Activated T-helper 2 cell treated with anti-CD3 and anti-CD28 coated beads, Interferon-gamma antibody, Interleukin-2, Interleukin-4, amounts not matched to agents 10 μg/mL and 5 μg/mL and 100 μg/mL, durations not matched to agents 14 hours and 24 hours and 36 hours (primary cell): ENCODE data around the gene BRCA1. TPM values are rescaled to one million over a fixed set of nuclear protein-coding genes. Genes with fewer than 3 reads are reported as not detected.

ENCODE experiments used
- DNase-seq: peaks from one replicate; pipeline ENCODE4 v3.0.0; 2021; ENCODE audit warnings: low spot score
- H3K27ac Mint-ChIP-seq: one replicate; pipeline ENCODE4 v1.8.0; 2021; ENCODE audit warnings: mixed read lengths
- H3K27me3 Mint-ChIP-seq: one replicate; pipeline ENCODE4 v1.8.0; 2021; ENCODE audit warnings: low read depth, mixed read lengths
- H3K36me3 Mint-ChIP-seq: one replicate; pipeline ENCODE4 v1.8.0; 2021; ENCODE audit warnings: low read depth, mixed read lengths
- H3K4me1 Mint-ChIP-seq: one replicate; pipeline ENCODE4 v1.8.0; 2021; ENCODE audit warnings: low read depth, mixed read lengths
- H3K4me3 Mint-ChIP-seq: one replicate; pipeline ENCODE4 v1.8.0; 2021; ENCODE audit warnings: low read depth, mild to moderate bottlenecking, moderate library complexity, mixed read lengths
- H3K9me3 Mint-ChIP-seq: one replicate; pipeline ENCODE4 v1.8.0; 2021; ENCODE audit warnings: mixed read lengths
- intact Hi-C: fragments of 100-400 bp; cut with micrococcal nuclease; formaldehyde crosslinking; loops from one replicate; pipeline ENCODE4 v1.15.1; 2023
- total RNA-seq: library from RNA; stranded (reverse); gene quantifications from 2 replicates; pipeline ENCODE4 v1.2.3, GENCODE V29; 2022

The BRCA1 gene
- total RNA-seq, 1 donor from 2014 or later, result 68.3 TPM

GRCh38 chr17:43021741-43022512, 103.2 kb downstream of the BRCA1 start, which contains the start of gene VAT1:
Gene VAT1 (minus strand): TSS chr17:43022385. CDS start chr17:43022322, 63 bp downstream.
- Mint-ChIP-seq H3K4me1 (peaks cover 26% of the 10 kb centered on the region), H3K27me3 (peaks cover 11% of the 10 kb centered on the region), H3K36me3 (no peaks in the 10 kb centered on the region), H3K9me3 (no peaks in the 10 kb centered on the region), H3K4me3 (peak within 1 kb of the TSS; percentile 82), H3K27ac (no peak within 1 kb of the TSS)
- intact Hi-C loops, result loop anchor here (5.0 kb wide), 3 partner anchors 150 to 460 kb away; partner anchors contain the start of genes DHX8 and NBR1
- DNase-seq, result peak; percentile 49

DNA sequence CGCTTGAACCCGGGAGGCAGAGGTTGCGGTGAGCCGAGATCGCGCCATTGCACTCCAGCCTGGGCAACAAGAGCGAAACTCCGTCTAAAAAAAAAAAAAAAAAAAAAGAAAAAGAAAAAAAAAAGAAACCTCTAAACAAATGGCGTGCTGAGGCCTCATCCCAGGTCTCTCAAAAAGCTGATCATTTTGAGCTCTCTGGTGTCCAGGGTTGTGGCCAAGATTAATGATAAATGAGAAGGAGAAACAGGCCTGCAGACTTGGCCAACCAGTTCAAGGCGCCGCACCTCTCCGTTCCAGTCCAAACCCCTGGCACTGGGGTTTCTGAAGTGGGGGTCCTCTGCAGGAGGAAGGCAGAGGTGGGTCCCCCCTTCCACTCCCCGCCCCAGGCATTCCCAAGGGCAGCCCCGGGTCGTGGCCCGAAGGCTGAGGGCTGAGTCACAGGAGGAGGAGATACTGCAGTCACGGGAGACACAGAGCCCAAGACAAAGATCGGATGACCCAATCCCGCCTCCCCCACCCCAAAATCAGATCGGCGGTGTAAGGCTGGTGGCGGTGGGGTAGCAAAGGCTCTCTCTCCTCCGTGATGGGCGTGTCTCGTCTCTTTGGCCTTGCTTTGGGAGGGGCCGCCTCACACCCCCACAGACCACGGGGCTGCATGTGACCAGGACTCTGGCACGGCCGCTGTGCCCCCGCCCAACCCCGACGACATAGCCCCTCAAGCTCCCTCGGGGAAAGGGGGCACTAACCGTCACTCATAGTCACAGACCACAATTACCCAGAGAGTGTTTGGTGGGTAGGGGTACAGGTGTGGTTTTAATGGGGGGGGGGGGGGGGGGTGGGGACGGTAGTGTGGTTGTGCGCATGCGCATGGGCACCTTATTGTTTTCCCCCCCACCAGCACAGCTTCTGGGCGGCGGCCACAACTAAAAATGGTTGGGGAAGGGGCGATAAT, 104.1 kb downstream of the BRCA1 start:
- H3K9me3 Mint-ChIP-seq, result no peaks in the 10 kb centered on the region
- peaks cover 26% of the 10 kb centered on the region for H3K4me1 Mint-ChIP-seq
- H3K27me3 Mint-ChIP-seq, result peaks cover 10% of the 10 kb centered on the region
- intact Hi-C loops, result loop anchor here (5.0 kb wide), 3 partner anchors 151 to 461 kb away; partner anchors contain the start of genes DHX8 and NBR1
- H3K4me3 Mint-ChIP-seq, result peak overlapping the region; percentile 82
- H3K36me3 Mint-ChIP-seq, result no peaks in the 10 kb centered on the region
- no peak overlapping the region for H3K27ac Mint-ChIP-seq
- DNase-seq, result no peak

GRCh38 chr17:43020030-43020621, 105.0 kb downstream of the BRCA1 start:
- peaks cover 26% of the 10 kb centered on the region for H3K4me1 Mint-ChIP-seq
- peaks cover 3% of the 10 kb centered on the region for H3K36me3 Mint-ChIP-seq
- H3K27ac Mint-ChIP-seq, result no peak overlapping the region
- H3K9me3 Mint-ChIP-seq, result no peaks in the 10 kb centered on the region
- DNase-seq, result no peak
- H3K4me3 Mint-ChIP-seq, result peak overlapping the region; percentile 52
- intact Hi-C loops, result loop anchor here (5.0 kb wide), 3 partner anchors 152 to 462 kb away; partner anchors contain the start of genes DHX8 and NBR1
- H3K27me3 Mint-ChIP-seq, result peaks cover 7% of the 10 kb centered on the region

DNA sequence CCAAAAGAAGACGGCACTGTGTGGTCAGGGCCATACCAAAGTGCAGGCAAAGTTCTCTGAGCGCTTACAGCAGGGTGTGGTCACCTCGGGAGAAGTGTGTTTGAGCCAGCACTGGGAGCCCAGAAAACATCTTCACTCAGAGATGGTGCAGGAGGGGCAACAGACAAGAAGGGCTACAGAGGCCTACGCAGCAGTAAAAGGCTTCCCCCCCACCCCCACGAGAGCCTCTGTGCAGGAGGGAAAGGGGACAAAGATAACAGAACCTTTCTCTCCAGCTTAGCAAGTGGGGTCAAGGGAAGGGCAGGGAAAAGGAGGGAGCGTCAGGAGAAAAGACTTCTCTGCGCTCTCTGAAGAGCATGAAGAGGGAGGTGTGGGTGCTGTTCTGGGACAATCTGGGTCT, 105.7 kb downstream of the BRCA1 start:
- no peak overlapping the region for H3K27ac Mint-ChIP-seq
- peak overlapping the region; percentile 52 for H3K4me3 Mint-ChIP-seq
- DNase-seq, result no peak
- H3K4me1 Mint-ChIP-seq, result peaks cover 21% of the 10 kb centered on the region
- intact Hi-C loops, result no loop called here
- H3K9me3 Mint-ChIP-seq, result no peaks in the 10 kb centered on the region
- H3K36me3 Mint-ChIP-seq, result peaks cover 10% of the 10 kb centered on the region
- peaks cover 2% of the 10 kb centered on the region for H3K27me3 Mint-ChIP-seq

DNA sequence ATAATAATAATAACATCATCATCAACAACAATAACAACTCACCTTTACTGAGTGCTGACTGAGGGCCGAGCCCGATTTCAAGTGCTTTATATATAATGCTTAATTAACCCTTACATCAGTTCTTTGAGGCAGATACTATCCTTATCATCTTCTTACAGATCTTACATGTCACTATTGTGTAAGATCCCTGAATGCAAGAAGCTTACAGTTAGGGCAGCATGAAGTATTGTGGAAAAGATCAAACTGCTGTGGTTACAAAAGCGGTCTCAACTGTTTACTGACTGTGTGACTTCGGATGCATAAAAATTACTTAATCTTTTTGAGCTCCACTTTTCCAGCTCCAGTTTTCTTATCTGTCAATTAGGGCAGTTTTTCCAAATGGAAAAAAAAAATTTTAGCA, 106.2 kb downstream of the BRCA1 start:
- H3K36me3 Mint-ChIP-seq, result peaks cover 13% of the 10 kb centered on the region
- no peak overlapping the region for H3K4me3 Mint-ChIP-seq
- no peak overlapping the region for H3K27ac Mint-ChIP-seq
- H3K27me3 Mint-ChIP-seq, result no peaks in the 10 kb centered on the region
- H3K4me1 Mint-ChIP-seq, result peaks cover 19% of the 10 kb centered on the region
- H3K9me3 Mint-ChIP-seq, result no peaks in the 10 kb centered on the region
- intact Hi-C loops, result no loop called here
- DNase-seq, result no peak

GRCh38 chr17:43018008-43018853, 106.9 kb downstream of the BRCA1 start:
- Mint-ChIP-seq H3K4me3 (no peak overlapping the region), H3K36me3 (peaks cover 17% of the 10 kb centered on the region), H3K27me3 (no peaks in the 10 kb centered on the region), H3K4me1 (peaks cover 19% of the 10 kb centered on the region), H3K9me3 (no peaks in the 10 kb centered on the region), H3K27ac (no peak overlapping the region)
- intact Hi-C loops, result no loop called here
- peak; percentile 37 for DNase-seq

DNA sequence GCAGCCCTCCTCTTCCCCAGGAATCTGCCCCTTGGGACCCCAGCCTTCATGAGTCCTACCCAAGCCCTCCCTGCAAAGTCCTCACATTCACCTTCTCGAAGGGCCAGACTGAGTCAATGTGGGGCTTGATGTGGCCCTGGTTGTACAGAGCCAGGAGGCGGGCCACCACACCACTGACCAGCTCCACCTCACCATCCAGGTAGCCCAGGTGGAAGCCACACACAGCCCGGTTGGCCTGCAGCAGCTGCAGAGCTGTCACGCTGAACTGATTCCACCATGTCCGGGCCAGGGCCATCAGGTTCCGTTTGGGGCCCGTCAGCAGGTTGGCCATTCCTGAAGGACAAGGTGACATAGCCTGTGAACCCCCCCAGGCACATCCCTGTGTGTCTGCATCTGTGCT, 108.9 kb downstream of the BRCA1 start:
- H3K27me3 Mint-ChIP-seq, result no peaks in the 10 kb centered on the region
- peaks cover 18% of the 10 kb centered on the region for H3K4me1 Mint-ChIP-seq
- H3K4me3 Mint-ChIP-seq, result no peak overlapping the region
- intact Hi-C loops, result no loop called here
- DNase-seq, result no peak
- H3K27ac Mint-ChIP-seq, result no peak overlapping the region
- H3K36me3 Mint-ChIP-seq, result peaks cover 30% of the 10 kb centered on the region
- no peaks in the 10 kb centered on the region for H3K9me3 Mint-ChIP-seq

DNA sequence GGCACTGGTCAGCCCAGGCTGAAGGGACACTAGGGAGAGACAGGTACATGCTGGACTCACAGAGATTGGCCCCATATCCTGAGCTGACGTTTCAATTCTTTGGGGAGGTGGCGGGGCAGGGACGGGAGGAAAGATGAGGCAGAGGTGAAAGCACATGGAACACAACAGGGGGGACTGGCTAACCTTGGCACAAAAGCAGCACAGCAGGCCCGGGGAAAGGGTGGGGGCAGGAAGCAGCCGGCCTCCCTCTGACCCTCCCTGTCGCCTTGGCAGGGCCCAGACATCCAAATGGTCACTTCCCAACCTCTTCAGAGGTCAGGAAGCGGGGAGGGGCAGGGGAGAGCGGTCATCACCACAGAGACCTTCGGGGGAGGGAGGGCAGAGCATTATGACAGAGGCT, 109.6 kb downstream of the BRCA1 start:
- H3K4me1 Mint-ChIP-seq, result peaks cover 19% of the 10 kb centered on the region
- H3K36me3 Mint-ChIP-seq, result peaks cover 32% of the 10 kb centered on the region
- no peak overlapping the region for H3K27ac Mint-ChIP-seq
- H3K27me3 Mint-ChIP-seq, result no peaks in the 10 kb centered on the region
- DNase-seq, result no peak
- H3K9me3 Mint-ChIP-seq, result no peaks in the 10 kb centered on the region
- no peak overlapping the region for H3K4me3 Mint-ChIP-seq
- intact Hi-C loops, result no loop called here

GRCh38 chr17:43014649-43015542, 110.3 kb downstream of the BRCA1 start:
- intact Hi-C loops, result no loop called here
- H3K27me3 Mint-ChIP-seq, result no peaks in the 10 kb centered on the region

GRCh38 chr17:43014020-43014648, 111.0 kb downstream of the BRCA1 start:
- H3K27ac Mint-ChIP-seq, result no peak overlapping the region

More at GRCh38 chr17:43014649-43015542, 110.3 kb downstream of the BRCA1 start:
- H3K4me1 Mint-ChIP-seq, result peaks cover 22% of the 10 kb centered on the region
- no peak overlapping the region for H3K27ac Mint-ChIP-seq
- no peak for DNase-seq
- no peak overlapping the region for H3K4me3 Mint-ChIP-seq
- H3K36me3 Mint-ChIP-seq, result peaks cover 37% of the 10 kb centered on the region
- no peaks in the 10 kb centered on the region for H3K9me3 Mint-ChIP-seq

DNA sequence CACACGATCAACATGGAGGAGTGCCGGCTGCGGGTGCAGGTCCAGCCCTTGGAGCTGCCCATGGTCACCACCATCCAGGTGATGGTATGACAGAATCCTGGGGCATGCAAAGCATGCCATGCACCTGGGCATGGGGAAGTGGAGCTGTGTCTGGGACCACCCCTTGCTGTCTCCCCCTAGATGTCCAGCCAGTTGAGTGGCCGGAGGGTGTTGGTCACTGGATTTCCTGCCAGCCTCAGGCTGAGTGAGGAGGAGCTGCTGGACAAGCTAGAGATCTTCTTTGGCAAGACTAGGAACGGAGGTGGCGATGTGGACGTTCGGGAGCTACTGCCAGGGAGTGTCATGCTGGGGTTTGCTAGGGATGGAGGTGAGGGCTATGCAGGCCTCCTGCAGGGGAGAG, 111.9 kb downstream of the BRCA1 start:
- Mint-ChIP-seq H3K4me1 (peaks cover 10% of the 10 kb centered on the region), H3K27ac (no peak overlapping the region), H3K27me3 (no peaks in the 10 kb centered on the region), H3K36me3 (peaks cover 37% of the 10 kb centered on the region), H3K4me3 (no peak overlapping the region), H3K9me3 (no peaks in the 10 kb centered on the region)
- no peak for DNase-seq
- intact Hi-C loops, result no loop called here

More at GRCh38 chr17:43014020-43014648, 111.0 kb downstream of the BRCA1 start:
- H3K36me3 Mint-ChIP-seq, result peaks cover 37% of the 10 kb centered on the region
- no peak overlapping the region for H3K4me3 Mint-ChIP-seq
- H3K27me3 Mint-ChIP-seq, result no peaks in the 10 kb centered on the region
- H3K4me1 Mint-ChIP-seq, result peaks cover 17% of the 10 kb centered on the region
- DNase-seq, result no peak
- intact Hi-C loops, result no loop called here
- no peaks in the 10 kb centered on the region for H3K9me3 Mint-ChIP-seq
